WTC11 (cell line): Measurements from ENCODE around the gene FAM3C. TPM values are rescaled to one million over a fixed set of nuclear protein-coding genes. Genes with fewer than 3 reads are reported as not detected.
"Not testable (repeated sequence)": the region's sequence is repeated elsewhere in the genome, so short reads cannot be mapped to it uniquely, and the experiment has no call there.

ENCODE experiments used
- ATAC-seq: fragments of 200-7000 bp; cut with Tn5 transposase; 2 replicates; pipeline ENCODE4 v1.10.0; 2021; ENCODE audit warnings: mild to moderate bottlenecking, moderate library complexity
- CTCF ChIA-PET: fragments of 300-600 bp; sonication (Branson Sonifier 250); formaldehyde crosslinking; loops from one replicate; lab custom pipeline; 2021; ENCODE audit warnings: antibody characterized with exemption; lab: Charles Lee
- POLR2A ChIA-PET: fragments of 350-600 bp; sonication (Branson Sonifier 250); formaldehyde crosslinking; loops from one replicate; lab custom pipeline; 2021; ENCODE audit warnings: antibody characterized with exemption; lab: Charles Lee
- DNase-seq: peaks from one replicate; pipeline ENCODE4 v3.0.0; 2021; ENCODE audit warnings: low spot score
- H3K27ac Mint-ChIP-seq: 2 replicates; pipeline ENCODE4 v1.8.0; 2021; ENCODE audit warnings: mixed read lengths
- H3K27me3 Mint-ChIP-seq: 2 replicates; pipeline ENCODE4 v1.8.0; 2021; ENCODE audit warnings: low read depth, mild to moderate bottlenecking, moderate library complexity, mixed read lengths
- H3K36me3 Mint-ChIP-seq: 2 replicates; pipeline ENCODE4 v1.8.0; 2021; ENCODE audit warnings: mixed read lengths
- H3K4me1 Mint-ChIP-seq: 2 replicates; pipeline ENCODE4 v1.8.0; 2022; ENCODE audit warnings: mixed read lengths
- H3K4me3 Mint-ChIP-seq: 2 replicates; pipeline ENCODE4 v1.8.0; 2021; ENCODE audit warnings: mild to moderate bottlenecking, moderate library complexity, mixed read lengths
- H3K9me3 Mint-ChIP-seq: 2 replicates; pipeline ENCODE4 v1.8.0; 2021; ENCODE audit warnings: mixed read lengths
- ATF2 ChIP-seq: sonication (generic); formaldehyde crosslinking; IDR thresholded peaks from 2 replicates; pipeline ENCODE4 v1.8.1; 2022; ENCODE audit warnings: low read depth, missing genetic modification reagents, borderline replicate concordance
- CREB1 ChIP-seq: sonication (generic); formaldehyde crosslinking; IDR thresholded peaks from 2 replicates; pipeline ENCODE4 v1.8.0; 2023; ENCODE audit warnings: mild to moderate bottlenecking, missing genetic modification reagents
- CREM ChIP-seq: sonication (generic); formaldehyde crosslinking; IDR thresholded peaks from 2 replicates; pipeline ENCODE4 v1.8.1; 2022; ENCODE audit warnings: mild to moderate bottlenecking, missing genetic modification reagents, moderate library complexity
- E2F4 ChIP-seq: sonication (generic); formaldehyde crosslinking; IDR thresholded peaks from 2 replicates; pipeline ENCODE4 v1.8.1; 2022; ENCODE audit warnings: low read depth, mild to moderate bottlenecking, moderate library complexity, missing genetic modification reagents, borderline replicate concordance
- ELF4 ChIP-seq: sonication (generic); formaldehyde crosslinking; IDR thresholded peaks from 2 replicates; pipeline ENCODE4 v1.8.1; 2022; ENCODE audit warnings: low read depth, mild to moderate bottlenecking, moderate library complexity, missing genetic modification reagents
- ERG ChIP-seq: fragments of 250-450 bp; sonication (Bioruptor Pico); IDR thresholded peaks from 2 replicates; pipeline ENCODE4 v1.8.0; 2021; ENCODE audit warnings: mild to moderate bottlenecking
- GABPB1 ChIP-seq: sonication (generic); formaldehyde crosslinking; IDR thresholded peaks from 2 replicates; pipeline ENCODE4 v1.8.1; 2023; ENCODE audit warnings: mild to moderate bottlenecking, missing genetic modification reagents
- MXD4 ChIP-seq: fragments of 250-450 bp; sonication (Bioruptor Pico); IDR thresholded peaks from 2 replicates; pipeline ENCODE4 v1.8.0; 2021; ENCODE audit warnings: mild to moderate bottlenecking, moderate library complexity, borderline replicate concordance
- MYBL2 ChIP-seq: sonication (generic); formaldehyde crosslinking; IDR thresholded peaks from 2 replicates; pipeline ENCODE4 v1.8.1; 2023; ENCODE audit warnings: mild to moderate bottlenecking, moderate library complexity, missing genetic modification reagents
- NFATC4 ChIP-seq: fragments of 250-450 bp; sonication (Bioruptor Pico); IDR thresholded peaks from 2 replicates; pipeline ENCODE4 v1.9.0; 2021; ENCODE audit warnings: mild to moderate bottlenecking
- STAT6 ChIP-seq: sonication (generic); formaldehyde crosslinking; conservative IDR thresholded peaks from 2 replicates; pipeline ENCODE4 v1.8.1; 2023; ENCODE audit warnings: mild to moderate bottlenecking, low read depth, missing genetic modification reagents, moderate library complexity
- TEAD4 ChIP-seq: sonication (generic); formaldehyde crosslinking; IDR thresholded peaks from 2 replicates; pipeline ENCODE4 v1.8.0; 2022; ENCODE audit warnings: mild to moderate bottlenecking, missing genetic modification reagents
- ZNF121 ChIP-seq: sonication (generic); formaldehyde crosslinking; IDR thresholded peaks from 2 replicates; pipeline ENCODE4 v1.8.0; 2023; ENCODE audit warnings: missing genetic modification reagents
- ZNF263 ChIP-seq: sonication (generic); formaldehyde crosslinking; IDR thresholded peaks from 2 replicates; pipeline ENCODE4 v1.8.1; 2022; ENCODE audit warnings: low read depth, mild to moderate bottlenecking, moderate library complexity, missing genetic modification reagents
- total RNA-seq: library from RNA; stranded (reverse); gene quantifications from 3 replicates; pipeline ENCODE4 v1.2.3, GENCODE V29; 2021
- TF ChIP-seq, protein P1 (sequence below): sonication (generic); formaldehyde crosslinking; IDR thresholded peaks from 2 replicates; pipeline ENCODE4 v1.8.0; 2022; ENCODE audit warnings: missing genetic modification reagents
- TF ChIP-seq, protein P2 (sequence below): sonication (generic); formaldehyde crosslinking; IDR thresholded peaks from 2 replicates; pipeline ENCODE4 v1.8.1; 2023; ENCODE audit warnings: mild to moderate bottlenecking, missing genetic modification reagents
- TF ChIP-seq, protein P3 (sequence below): sonication (generic); formaldehyde crosslinking; IDR thresholded peaks from 2 replicates; pipeline ENCODE4 v1.8.1; 2022; ENCODE audit warnings: mild to moderate bottlenecking, moderate library complexity, missing genetic modification reagents
- TF ChIP-seq, protein P4 (sequence below): sonication (generic); formaldehyde crosslinking; IDR thresholded peaks from 2 replicates; pipeline ENCODE4 v1.8.1; 2023; ENCODE audit warnings: mild to moderate bottlenecking, missing genetic modification reagents

The FAM3C gene
- total RNA-seq, 1 experiment from 2014 or later: 65.7 TPM

GRCh38 chr7:121428855-121429489 lies 32.9 kb upstream of the FAM3C start:
- H3K9me3 Mint-ChIP-seq: no peaks in the 10 kb centered on the region
- no peaks in the 10 kb centered on the region for H3K4me1 Mint-ChIP-seq
- no peak overlapping the region for H3K4me3 Mint-ChIP-seq
- TF ChIP-seq CREB1 (CRISPR knock-in tag) (no peak), CREM (CRISPR knock-in tag) (no peak), MYBL2 (CRISPR knock-in tag) (no peak), MXD4 (CRISPR knock-in tag) (no peak), ZNF263 (no peak), TEAD4 (CRISPR knock-in tag) (no peak), ELF4 (CRISPR knock-in tag) (no peak), ATF2 (CRISPR knock-in tag) (no peak), ERG (no peak), ZNF121 (CRISPR knock-in tag) (no peak), GABPB1 (no peak), NFATC4 (CRISPR knock-in tag) (no peak), E2F4 (CRISPR knock-in tag) (no peak), STAT6 (CRISPR knock-in tag) (no peak)
- TF ChIP-seq, protein P1, sequence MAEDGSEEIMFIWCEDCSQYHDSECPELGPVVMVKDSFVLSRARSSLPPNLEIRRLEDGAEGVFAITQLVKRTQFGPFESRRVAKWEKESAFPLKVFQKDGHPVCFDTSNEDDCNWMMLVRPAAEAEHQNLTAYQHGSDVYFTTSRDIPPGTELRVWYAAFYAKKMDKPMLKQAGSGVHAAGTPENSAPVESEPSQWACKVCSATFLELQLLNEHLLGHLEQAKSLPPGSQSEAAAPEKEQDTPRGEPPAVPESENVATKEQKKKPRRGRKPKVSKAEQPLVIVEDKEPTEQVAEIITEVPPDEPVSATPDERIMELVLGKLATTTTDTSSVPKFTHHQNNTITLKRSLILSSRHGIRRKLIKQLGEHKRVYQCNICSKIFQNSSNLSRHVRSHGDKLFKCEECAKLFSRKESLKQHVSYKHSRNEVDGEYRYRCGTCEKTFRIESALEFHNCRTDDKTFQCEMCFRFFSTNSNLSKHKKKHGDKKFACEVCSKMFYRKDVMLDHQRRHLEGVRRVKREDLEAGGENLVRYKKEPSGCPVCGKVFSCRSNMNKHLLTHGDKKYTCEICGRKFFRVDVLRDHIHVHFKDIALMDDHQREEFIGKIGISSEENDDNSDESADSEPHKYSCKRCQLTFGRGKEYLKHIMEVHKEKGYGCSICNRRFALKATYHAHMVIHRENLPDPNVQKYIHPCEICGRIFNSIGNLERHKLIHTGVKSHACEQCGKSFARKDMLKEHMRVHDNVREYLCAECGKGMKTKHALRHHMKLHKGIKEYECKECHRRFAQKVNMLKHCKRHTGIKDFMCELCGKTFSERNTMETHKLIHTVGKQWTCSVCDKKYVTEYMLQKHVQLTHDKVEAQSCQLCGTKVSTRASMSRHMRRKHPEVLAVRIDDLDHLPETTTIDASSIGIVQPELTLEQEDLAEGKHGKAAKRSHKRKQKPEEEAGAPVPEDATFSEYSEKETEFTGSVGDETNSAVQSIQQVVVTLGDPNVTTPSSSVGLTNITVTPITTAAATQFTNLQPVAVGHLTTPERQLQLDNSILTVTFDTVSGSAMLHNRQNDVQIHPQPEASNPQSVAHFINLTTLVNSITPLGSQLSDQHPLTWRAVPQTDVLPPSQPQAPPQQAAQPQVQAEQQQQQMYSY (CRISPR knock-in tag): no peak
- TF ChIP-seq, protein P2, sequence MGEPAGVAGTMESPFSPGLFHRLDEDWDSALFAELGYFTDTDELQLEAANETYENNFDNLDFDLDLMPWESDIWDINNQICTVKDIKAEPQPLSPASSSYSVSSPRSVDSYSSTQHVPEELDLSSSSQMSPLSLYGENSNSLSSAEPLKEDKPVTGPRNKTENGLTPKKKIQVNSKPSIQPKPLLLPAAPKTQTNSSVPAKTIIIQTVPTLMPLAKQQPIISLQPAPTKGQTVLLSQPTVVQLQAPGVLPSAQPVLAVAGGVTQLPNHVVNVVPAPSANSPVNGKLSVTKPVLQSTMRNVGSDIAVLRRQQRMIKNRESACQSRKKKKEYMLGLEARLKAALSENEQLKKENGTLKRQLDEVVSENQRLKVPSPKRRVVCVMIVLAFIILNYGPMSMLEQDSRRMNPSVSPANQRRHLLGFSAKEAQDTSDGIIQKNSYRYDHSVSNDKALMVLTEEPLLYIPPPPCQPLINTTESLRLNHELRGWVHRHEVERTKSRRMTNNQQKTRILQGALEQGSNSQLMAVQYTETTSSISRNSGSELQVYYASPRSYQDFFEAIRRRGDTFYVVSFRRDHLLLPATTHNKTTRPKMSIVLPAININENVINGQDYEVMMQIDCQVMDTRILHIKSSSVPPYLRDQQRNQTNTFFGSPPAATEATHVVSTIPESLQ: no peak
- TF ChIP-seq, protein P3, sequence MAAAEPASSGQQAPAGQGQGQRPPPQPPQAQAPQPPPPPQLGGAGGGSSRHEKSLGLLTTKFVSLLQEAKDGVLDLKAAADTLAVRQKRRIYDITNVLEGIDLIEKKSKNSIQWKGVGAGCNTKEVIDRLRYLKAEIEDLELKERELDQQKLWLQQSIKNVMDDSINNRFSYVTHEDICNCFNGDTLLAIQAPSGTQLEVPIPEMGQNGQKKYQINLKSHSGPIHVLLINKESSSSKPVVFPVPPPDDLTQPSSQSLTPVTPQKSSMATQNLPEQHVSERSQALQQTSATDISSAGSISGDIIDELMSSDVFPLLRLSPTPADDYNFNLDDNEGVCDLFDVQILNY (CRISPR knock-in tag): no peak
- TF ChIP-seq, protein P4, sequence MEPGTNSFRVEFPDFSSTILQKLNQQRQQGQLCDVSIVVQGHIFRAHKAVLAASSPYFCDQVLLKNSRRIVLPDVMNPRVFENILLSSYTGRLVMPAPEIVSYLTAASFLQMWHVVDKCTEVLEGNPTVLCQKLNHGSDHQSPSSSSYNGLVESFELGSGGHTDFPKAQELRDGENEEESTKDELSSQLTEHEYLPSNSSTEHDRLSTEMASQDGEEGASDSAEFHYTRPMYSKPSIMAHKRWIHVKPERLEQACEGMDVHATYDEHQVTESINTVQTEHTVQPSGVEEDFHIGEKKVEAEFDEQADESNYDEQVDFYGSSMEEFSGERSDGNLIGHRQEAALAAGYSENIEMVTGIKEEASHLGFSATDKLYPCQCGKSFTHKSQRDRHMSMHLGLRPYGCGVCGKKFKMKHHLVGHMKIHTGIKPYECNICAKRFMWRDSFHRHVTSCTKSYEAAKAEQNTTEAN: no peak
- ChIA-PET POLR2A (no interaction called here), CTCF (interaction anchor here (0.8 kb wide), 1 partner anchor 9 kb away, joined by 3 read pairs; no protein-coding TSS in a partner anchor)
- H3K27me3 Mint-ChIP-seq: no peaks in the 10 kb centered on the region
- H3K27ac Mint-ChIP-seq: no peak overlapping the region
- DNase-seq: no peak
- no peaks in the 10 kb centered on the region for H3K36me3 Mint-ChIP-seq
- no peak for ATAC-seq

- H3K36me3 Mint-ChIP-seq, ATAC-seq, H3K27me3 Mint-ChIP-seq, H3K4me1 Mint-ChIP-seq, CTCF ChIA-PET, H3K9me3 Mint-ChIP-seq, H3K27ac Mint-ChIP-seq, POLR2A ChIA-PET, H3K4me3 Mint-ChIP-seq, DNase-seq: not testable (repeated sequence)
Measured at GRCh38 chr7:121421743-121422142, 25.6 kb upstream of the FAM3C start.
